ENCODE data around the gene ADAMTSL3. TPM values are rescaled to one million over a fixed set of nuclear protein-coding genes. Genes with fewer than 3 reads are reported as not detected.

The ADAMTSL3 gene
- total RNA-seq, 1 donor from 2014 or later: 0.32 TPM

DNA sequence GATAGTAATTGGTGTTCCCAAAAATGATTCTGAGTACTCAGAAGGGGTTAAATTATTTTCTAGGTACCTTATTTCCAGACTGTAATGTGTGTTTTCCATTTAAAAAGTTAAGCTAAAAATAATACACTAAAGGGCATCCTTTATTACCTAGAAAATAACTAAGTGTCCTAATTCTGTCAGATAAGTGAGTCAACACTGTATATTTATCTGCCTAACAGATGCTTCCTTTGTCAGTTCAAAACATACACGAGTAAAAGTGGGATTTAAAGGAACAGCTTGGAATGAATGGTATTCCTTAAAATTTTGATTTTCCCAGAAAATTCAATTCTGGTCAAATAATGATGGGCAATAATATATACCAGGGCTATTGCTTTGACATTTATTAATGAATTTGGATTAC is 78.3 kb downstream of the ADAMTSL3 start:
- Mint-ChIP-seq H3K27me3 (ENCODE audit: unreplicated experiment) (no peaks in the 10 kb centered on the region), H3K27ac (ENCODE audit: unreplicated experiment) (no peak overlapping the region), H3K4me3 (ENCODE audit: unreplicated experiment) (no peak overlapping the region), H3K9me3 (ENCODE audit: unreplicated experiment) (no peaks in the 10 kb centered on the region), H3K4me1 (ENCODE audit: low read depth, unreplicated experiment) (no peaks in the 10 kb centered on the region), H3K36me3 (ENCODE audit: unreplicated experiment) (no peaks in the 10 kb centered on the region)
- TF ChIP-seq, protein P1, sequence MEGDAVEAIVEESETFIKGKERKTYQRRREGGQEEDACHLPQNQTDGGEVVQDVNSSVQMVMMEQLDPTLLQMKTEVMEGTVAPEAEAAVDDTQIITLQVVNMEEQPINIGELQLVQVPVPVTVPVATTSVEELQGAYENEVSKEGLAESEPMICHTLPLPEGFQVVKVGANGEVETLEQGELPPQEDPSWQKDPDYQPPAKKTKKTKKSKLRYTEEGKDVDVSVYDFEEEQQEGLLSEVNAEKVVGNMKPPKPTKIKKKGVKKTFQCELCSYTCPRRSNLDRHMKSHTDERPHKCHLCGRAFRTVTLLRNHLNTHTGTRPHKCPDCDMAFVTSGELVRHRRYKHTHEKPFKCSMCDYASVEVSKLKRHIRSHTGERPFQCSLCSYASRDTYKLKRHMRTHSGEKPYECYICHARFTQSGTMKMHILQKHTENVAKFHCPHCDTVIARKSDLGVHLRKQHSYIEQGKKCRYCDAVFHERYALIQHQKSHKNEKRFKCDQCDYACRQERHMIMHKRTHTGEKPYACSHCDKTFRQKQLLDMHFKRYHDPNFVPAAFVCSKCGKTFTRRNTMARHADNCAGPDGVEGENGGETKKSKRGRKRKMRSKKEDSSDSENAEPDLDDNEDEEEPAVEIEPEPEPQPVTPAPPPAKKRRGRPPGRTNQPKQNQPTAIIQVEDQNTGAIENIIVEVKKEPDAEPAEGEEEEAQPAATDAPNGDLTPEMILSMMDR (IDR thresholded peaks at IDR 0.05; ENCODE audit: partially characterized antibody, unreplicated experiment): no peak
- no peak for DNase-seq

DNA sequence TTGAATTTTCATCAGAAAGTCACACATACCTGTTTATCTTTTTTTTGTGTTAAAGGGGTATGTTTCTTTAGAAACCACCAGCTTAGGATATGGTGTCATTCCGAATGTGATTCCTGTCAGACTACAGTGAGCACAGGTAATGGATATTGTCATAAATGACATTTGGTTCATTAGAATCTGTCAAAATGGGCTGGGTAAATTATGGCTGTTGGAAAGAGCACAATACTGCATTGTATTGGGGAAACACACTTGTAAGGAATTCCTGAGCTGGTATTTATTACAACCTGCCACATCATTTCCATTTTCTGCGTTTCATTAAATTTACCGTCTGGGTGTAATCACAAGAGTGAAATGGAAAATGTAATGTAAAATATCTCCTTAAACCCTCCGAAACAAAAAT is 78.8 kb downstream of the ADAMTSL3 start:
- Mint-ChIP-seq H3K4me1 (ENCODE audit: low read depth, unreplicated experiment) (no peaks in the 10 kb centered on the region), H3K36me3 (ENCODE audit: unreplicated experiment) (no peaks in the 10 kb centered on the region), H3K27me3 (ENCODE audit: unreplicated experiment) (no peaks in the 10 kb centered on the region), H3K27ac (ENCODE audit: unreplicated experiment) (no peak overlapping the region), H3K9me3 (ENCODE audit: unreplicated experiment) (no peaks in the 10 kb centered on the region), H3K4me3 (ENCODE audit: unreplicated experiment) (no peak overlapping the region)
- TF ChIP-seq, protein P1 (IDR thresholded peaks at IDR 0.05; ENCODE audit: partially characterized antibody, unreplicated experiment): no peak
- DNase-seq: no peak

DNA sequence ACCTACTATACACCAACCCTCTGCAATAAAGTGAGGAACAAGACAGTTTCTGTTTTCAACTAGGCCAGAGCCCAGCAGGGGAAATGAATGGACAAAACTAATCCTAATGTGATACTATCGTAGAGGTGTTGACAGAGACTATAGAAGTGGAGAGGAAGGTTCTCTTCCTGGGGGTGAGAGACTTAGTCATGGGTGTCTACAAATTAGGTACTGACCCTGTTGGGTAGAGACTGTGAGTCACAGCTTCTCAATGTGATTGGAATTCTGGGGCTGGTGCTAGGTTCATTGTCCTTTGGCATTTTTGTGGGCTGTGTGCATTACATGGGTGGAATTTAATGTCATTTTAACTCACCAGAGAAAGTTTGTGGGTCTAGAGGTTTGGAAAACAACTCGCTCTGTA is 79.3 kb downstream of the ADAMTSL3 start:
- Mint-ChIP-seq H3K27me3 (ENCODE audit: unreplicated experiment) (no peaks in the 10 kb centered on the region), H3K27ac (ENCODE audit: unreplicated experiment) (no peak overlapping the region), H3K4me3 (ENCODE audit: unreplicated experiment) (no peak overlapping the region), H3K4me1 (ENCODE audit: low read depth, unreplicated experiment) (no peaks in the 10 kb centered on the region), H3K36me3 (ENCODE audit: unreplicated experiment) (no peaks in the 10 kb centered on the region), H3K9me3 (ENCODE audit: unreplicated experiment) (no peaks in the 10 kb centered on the region)
- no peak for DNase-seq
- TF ChIP-seq, protein P1 (IDR thresholded peaks at IDR 0.05; ENCODE audit: partially characterized antibody, unreplicated experiment): no peak

DNA sequence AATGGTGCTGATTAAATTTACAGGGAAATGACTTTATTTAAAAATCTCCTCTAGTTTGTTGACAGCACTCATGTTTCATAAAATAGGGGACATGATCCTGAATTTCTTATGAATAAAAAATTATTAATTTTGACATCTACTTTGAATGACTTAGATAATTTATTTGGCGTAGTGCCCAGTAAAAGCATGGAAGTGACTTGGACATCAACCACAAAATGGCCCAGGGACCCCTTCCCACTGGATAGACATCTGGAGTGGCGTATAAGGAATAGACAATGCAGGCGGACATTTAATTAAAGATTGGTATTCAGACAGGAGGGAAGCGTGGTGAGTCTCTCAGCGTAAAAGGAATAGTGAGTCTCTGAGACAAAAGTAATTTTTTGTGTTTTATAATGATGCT is 79.8 kb downstream of the ADAMTSL3 start:
- H3K27ac Mint-ChIP-seq (ENCODE audit: unreplicated experiment): no peak overlapping the region
- H3K4me1 Mint-ChIP-seq (ENCODE audit: low read depth, unreplicated experiment): no peaks in the 10 kb centered on the region
- no peaks in the 10 kb centered on the region for H3K9me3 Mint-ChIP-seq (ENCODE audit: unreplicated experiment)
- H3K36me3 Mint-ChIP-seq (ENCODE audit: unreplicated experiment): no peaks in the 10 kb centered on the region
- TF ChIP-seq, protein P1 (IDR thresholded peaks at IDR 0.05; ENCODE audit: partially characterized antibody, unreplicated experiment): no peak
- no peaks in the 10 kb centered on the region for H3K27me3 Mint-ChIP-seq (ENCODE audit: unreplicated experiment)
- no peak for DNase-seq
- H3K4me3 Mint-ChIP-seq (ENCODE audit: unreplicated experiment): no peak overlapping the region

DNA sequence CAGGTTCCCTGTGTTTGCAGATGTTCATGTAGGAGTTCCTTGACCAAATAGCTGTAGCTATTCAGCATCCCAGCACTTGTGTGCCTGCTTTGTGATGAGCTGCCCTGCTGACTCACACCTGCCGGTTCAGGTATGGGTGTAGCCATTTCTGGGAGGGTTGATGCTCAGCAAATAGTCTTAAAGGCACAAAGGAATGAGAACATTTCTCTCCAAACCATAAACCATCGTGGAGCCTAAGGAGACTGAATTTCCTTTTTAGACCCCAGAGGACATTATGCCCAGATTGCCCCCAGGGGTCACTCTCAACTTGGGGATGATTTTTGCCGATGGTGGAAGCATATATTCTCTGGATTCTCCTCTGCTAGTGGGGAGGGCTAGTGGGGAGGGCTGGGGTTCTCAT is 80.6 kb downstream of the ADAMTSL3 start:
- TF ChIP-seq, protein P1 (IDR thresholded peaks at IDR 0.05; ENCODE audit: partially characterized antibody, unreplicated experiment): no peak
- Mint-ChIP-seq H3K27ac (ENCODE audit: unreplicated experiment) (no peak overlapping the region), H3K27me3 (ENCODE audit: unreplicated experiment) (no peaks in the 10 kb centered on the region), H3K4me3 (ENCODE audit: unreplicated experiment) (no peak overlapping the region), H3K36me3 (ENCODE audit: unreplicated experiment) (no peaks in the 10 kb centered on the region), H3K4me1 (ENCODE audit: low read depth, unreplicated experiment) (no peaks in the 10 kb centered on the region), H3K9me3 (ENCODE audit: unreplicated experiment) (no peaks in the 10 kb centered on the region)
- no peak for DNase-seq

Data from glutamatergic neuron (in vitro differentiated cells).